ENCODE data around the gene ZBTB7B. TPM values are rescaled to one million over a fixed set of nuclear protein-coding genes. Genes with fewer than 3 reads are reported as not detected.

ZBTB7B gene
- total and polyA plus RNA-seq, 9 of the 15 experiments (the other 6 are each of a cell fraction or from before 2014, with no cell fraction given), result 0.04 to 46.5 (median 15.2) TPM

- TF ChIP-seq RBM15 (IDR thresholded peaks at IDR 0.05; ENCODE audit: insufficient read depth, low read length) (no peak), NFYB (IDR thresholded peaks at IDR 0.05; ENCODE audit: extremely low read depth, insufficient read length) (peak; percentile 96), DEAF1 (CRISPR knock-in tag; IDR thresholded peaks at IDR 0.05) (0 out of 2 replicates have a peak, but pooled peaks have one; percentile 31), DDX20 (tag; IDR thresholded peaks at IDR 0.05; ENCODE audit: low read depth) (no peak), TGIF2 (CRISPR knock-in tag; IDR thresholded peaks at IDR 0.05) (no peak), CTCFL (IDR thresholded peaks at IDR 0.05; ENCODE audit: borderline replicate concordance, insufficient read depth, low read depth, low read length, poor library complexity, severe bottlenecking) (no peak), ZNF592 (IDR thresholded peaks at IDR 0.05) (peak; percentile 77; the same call in 1 of the 2 replicates), ZNF217 (CRISPR knock-in tag; IDR thresholded peaks at IDR 0.05) (no peak), ZNF79 (CRISPR knock-in tag; IDR thresholded peaks at IDR 0.05; ENCODE audit: low read depth) (no peak), ZNF518B (CRISPR knock-in tag; IDR thresholded peaks at IDR 0.05) (no peak), TAF9B (IDR thresholded peaks at IDR 0.05; ENCODE audit: partially characterized antibody) (peak; percentile 70), NR4A1 (CRISPR knock-in tag; IDR thresholded peaks at IDR 0.05) (no peak), NR4A1 (tag; IDR thresholded peaks at IDR 0.05) (no peak), RAD51 (IDR thresholded peaks at IDR 0.05; ENCODE audit: borderline replicate concordance, low read depth) (peak; percentile 96), EGR1 (conservative IDR thresholded peaks at IDR 0.05) (peak; percentile 92)
Observed at GRCh38 chr1:154982897-154983648, 19.5 kb upstream of the ZBTB7B start, which contains the start of gene FLAD1 (continued).

Measured in K562 (cell line).